Activated CD8-positive, alpha-beta memory T cell treated with anti-CD3 and anti-CD28 coated beads, Interleukin-2, amount 50 U/mL, for 24 hours (primary cell): ENCODE measurements around the gene CCDC198.

Experiments used
- DNase-seq: peaks from one replicate; pipeline ENCODE4 v3.0.0-alpha.2; 2020; ENCODE audit errors: extremely low read depth

The CCDC198 gene

GRCh38 chr14:57493467-57494181 is at the start of gene CCDC198:
Gene CCDC198 (minus strand): TSS chr14:57493857. CDS start chr14:57493715, 142 bp downstream.
- DNase-seq: no peak

GRCh38 chr14:57533214-57533613 is 39.6 kb upstream of the CCDC198 start:
- no peak for DNase-seq

- no peak for DNase-seq
Measured at GRCh38 chr14:57530571-57530970, 36.9 kb upstream of the CCDC198 start.

- DNase-seq: no peak
Measured at GRCh38 chr14:57526942-57527341, 33.3 kb upstream of the CCDC198 start.

- DNase-seq: no peak
Measured at GRCh38 chr14:57519043-57519442, 25.4 kb upstream of the CCDC198 start.

- no peak for DNase-seq
Measured at GRCh38 chr14:57512220-57512619, 18.6 kb upstream of the CCDC198 start.

- no peak for DNase-seq
Measured at GRCh38 chr14:57508756-57509155, 15.1 kb upstream of the CCDC198 start.

GRCh38 chr14:57502586-57503254 is 9.1 kb upstream of the CCDC198 start:
- DNase-seq: no peak

- DNase-seq: no peak
Measured at GRCh38 chr14:57501039-57501557, 7.4 kb upstream of the CCDC198 start.

GRCh38 chr14:57498659-57499058 is 5.0 kb upstream of the CCDC198 start:
- no peak for DNase-seq

GRCh38 chr14:57498035-57498434 is 4.4 kb upstream of the CCDC198 start:
- DNase-seq: no peak

- DNase-seq: no peak
Measured at GRCh38 chr14:57495416-57495815, 1.8 kb upstream of the CCDC198 start.

GRCh38 chr14:57492859-57493258 is 798 bp downstream of the CCDC198 start:
- no peak for DNase-seq

GRCh38 chr14:57491640-57492039 is 2.0 kb downstream of the CCDC198 start:
- DNase-seq: no peak

- no peak for DNase-seq
Measured at GRCh38 chr14:57487771-57488170, 5.9 kb downstream of the CCDC198 start.

- DNase-seq: no peak
Measured at GRCh38 chr14:57486767-57487379, 6.8 kb downstream of the CCDC198 start.

- DNase-seq: no peak
Measured at GRCh38 chr14:57485635-57486034, 8.0 kb downstream of the CCDC198 start.

GRCh38 chr14:57482120-57482519 is 11.5 kb downstream of the CCDC198 start:
- DNase-seq: no peak

- no peak for DNase-seq
Measured at GRCh38 chr14:57480051-57480450, 13.6 kb downstream of the CCDC198 start.

- no peak for DNase-seq
Measured at GRCh38 chr14:57479197-57479596, 14.5 kb downstream of the CCDC198 start.

- no peak for DNase-seq
Measured at GRCh38 chr14:57478050-57478449, 15.6 kb downstream of the CCDC198 start.

GRCh38 chr14:57470909-57471308 is 22.7 kb downstream of the CCDC198 start:
- DNase-seq: no peak
